ENCODE results near the gene PLA2G2A.
"Not testable (repeated sequence)": the region's sequence is repeated elsewhere in the genome, so short reads cannot be mapped to it uniquely, and the experiment has no call there.

PLA2G2A gene

GRCh38 chr1:19932866-19933265, 46.6 kb downstream of the PLA2G2A start:
- no peak for DNase-seq (ENCODE audit: low read depth, low spot score)

GRCh38 chr1:19927130-19927421, 52.3 kb downstream of the PLA2G2A start:
- DNase-seq (ENCODE audit: low read depth, low spot score): not testable (repeated sequence)

- DNase-seq (ENCODE audit: low read depth, low spot score): no peak
Measured at GRCh38 chr1:19926296-19927129, 52.9 kb downstream of the PLA2G2A start.
